Progenitor cell of endocrine pancreas (in vitro differentiated cells): Measurements from ENCODE around the gene CYP4F12. TPM values are rescaled to one million over a fixed set of nuclear protein-coding genes. Genes with fewer than 3 reads are reported as not detected.

ENCODE experiments used
- DNase-seq: peaks from one replicate; pipeline ENCODE4 v3.0.0; 2021; ENCODE audit warnings: low spot score; ENCODE audit not compliant: unreplicated experiment
- H3K27ac Mint-ChIP-seq: 2 replicates; pipeline ENCODE4 v1.8.0; 2021; ENCODE audit warnings: mild to moderate bottlenecking, moderate library complexity, mixed read lengths
- H3K27me3 Mint-ChIP-seq: 2 replicates; pipeline ENCODE4 v1.8.0; 2021; ENCODE audit warnings: mixed read lengths
- H3K36me3 Mint-ChIP-seq: 2 replicates; pipeline ENCODE4 v1.8.0; 2022; ENCODE audit warnings: mixed read lengths; ENCODE audit not compliant: insufficient read depth
- H3K4me1 Mint-ChIP-seq: 2 replicates; pipeline ENCODE4 v1.8.0; 2021; ENCODE audit warnings: low read depth, mixed read lengths
- H3K4me3 Mint-ChIP-seq: 2 replicates; pipeline ENCODE4 v1.8.0; 2021; ENCODE audit warnings: low read depth, mild to moderate bottlenecking, moderate library complexity, mixed read lengths
- H3K9me3 Mint-ChIP-seq: 2 replicates; pipeline ENCODE4 v1.8.0; 2021; ENCODE audit warnings: low read depth, mixed read lengths
- total RNA-seq: library from RNA; stranded (reverse); gene quantifications from 2 replicates; pipeline ENCODE4 v1.2.1, GENCODE V29; 2021
- TF ChIP-seq, protein P1 (sequence below): fragments of 200-600 bp; sonication (generic); IDR thresholded peaks from one replicate; pipeline ENCODE4 v1.5.0; 2021; ENCODE audit warnings: antibody characterized with exemption, mild to moderate bottlenecking; ENCODE audit not compliant: unreplicated experiment

CYP4F12 gene
- total RNA-seq, 1 donor from 2014 or later: not detected

DNA sequence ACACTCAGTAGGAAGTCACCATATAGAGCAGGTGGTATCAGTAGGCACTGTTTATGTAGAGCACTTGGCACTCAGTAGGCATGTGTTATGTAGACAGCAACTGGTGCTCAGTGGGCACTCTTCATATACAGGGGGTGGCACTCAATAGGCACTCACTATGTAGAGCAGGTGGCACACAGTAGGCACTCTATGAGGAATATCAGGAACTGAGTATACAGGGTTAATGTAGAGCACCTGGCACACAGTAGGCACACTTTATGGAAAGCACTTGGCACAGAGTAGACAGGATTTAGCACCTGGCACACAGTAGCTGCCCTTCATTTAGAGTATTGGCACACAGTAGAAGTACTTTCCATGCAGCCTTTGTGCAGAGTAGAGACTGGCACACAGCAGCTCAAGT, 33.3 kb upstream of the CYP4F12 start:
- Mint-ChIP-seq H3K9me3 (peaks cover 54% of the 10 kb centered on the region), H3K36me3 (peaks cover 6% of the 10 kb centered on the region), H3K27me3 (no peaks in the 10 kb centered on the region), H3K27ac (no peak overlapping the region), H3K4me1 (no peaks in the 10 kb centered on the region), H3K4me3 (no peak overlapping the region)
- TF ChIP-seq, protein P1, sequence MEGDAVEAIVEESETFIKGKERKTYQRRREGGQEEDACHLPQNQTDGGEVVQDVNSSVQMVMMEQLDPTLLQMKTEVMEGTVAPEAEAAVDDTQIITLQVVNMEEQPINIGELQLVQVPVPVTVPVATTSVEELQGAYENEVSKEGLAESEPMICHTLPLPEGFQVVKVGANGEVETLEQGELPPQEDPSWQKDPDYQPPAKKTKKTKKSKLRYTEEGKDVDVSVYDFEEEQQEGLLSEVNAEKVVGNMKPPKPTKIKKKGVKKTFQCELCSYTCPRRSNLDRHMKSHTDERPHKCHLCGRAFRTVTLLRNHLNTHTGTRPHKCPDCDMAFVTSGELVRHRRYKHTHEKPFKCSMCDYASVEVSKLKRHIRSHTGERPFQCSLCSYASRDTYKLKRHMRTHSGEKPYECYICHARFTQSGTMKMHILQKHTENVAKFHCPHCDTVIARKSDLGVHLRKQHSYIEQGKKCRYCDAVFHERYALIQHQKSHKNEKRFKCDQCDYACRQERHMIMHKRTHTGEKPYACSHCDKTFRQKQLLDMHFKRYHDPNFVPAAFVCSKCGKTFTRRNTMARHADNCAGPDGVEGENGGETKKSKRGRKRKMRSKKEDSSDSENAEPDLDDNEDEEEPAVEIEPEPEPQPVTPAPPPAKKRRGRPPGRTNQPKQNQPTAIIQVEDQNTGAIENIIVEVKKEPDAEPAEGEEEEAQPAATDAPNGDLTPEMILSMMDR: no peak
- DNase-seq: no peak

- Mint-ChIP-seq H3K9me3 (peaks cover 54% of the 10 kb centered on the region), H3K27ac (no peak within 1 kb of the TSS), H3K4me3 (no peak within 1 kb of the TSS), H3K36me3 (peaks cover 6% of the 10 kb centered on the region), H3K27me3 (no peaks in the 10 kb centered on the region), H3K4me1 (no peaks in the 10 kb centered on the region)
- TF ChIP-seq, protein P1: no peak
- DNase-seq: no peak
Measured at GRCh38 chr19:15640294-15640903, 32.5 kb upstream of the CYP4F12 start, which contains the start of gene CYP4F3. CYP4F3 (plus strand) TSS chr19:15640897; CDS start chr19:15641416, 519 bp downstream.

DNA sequence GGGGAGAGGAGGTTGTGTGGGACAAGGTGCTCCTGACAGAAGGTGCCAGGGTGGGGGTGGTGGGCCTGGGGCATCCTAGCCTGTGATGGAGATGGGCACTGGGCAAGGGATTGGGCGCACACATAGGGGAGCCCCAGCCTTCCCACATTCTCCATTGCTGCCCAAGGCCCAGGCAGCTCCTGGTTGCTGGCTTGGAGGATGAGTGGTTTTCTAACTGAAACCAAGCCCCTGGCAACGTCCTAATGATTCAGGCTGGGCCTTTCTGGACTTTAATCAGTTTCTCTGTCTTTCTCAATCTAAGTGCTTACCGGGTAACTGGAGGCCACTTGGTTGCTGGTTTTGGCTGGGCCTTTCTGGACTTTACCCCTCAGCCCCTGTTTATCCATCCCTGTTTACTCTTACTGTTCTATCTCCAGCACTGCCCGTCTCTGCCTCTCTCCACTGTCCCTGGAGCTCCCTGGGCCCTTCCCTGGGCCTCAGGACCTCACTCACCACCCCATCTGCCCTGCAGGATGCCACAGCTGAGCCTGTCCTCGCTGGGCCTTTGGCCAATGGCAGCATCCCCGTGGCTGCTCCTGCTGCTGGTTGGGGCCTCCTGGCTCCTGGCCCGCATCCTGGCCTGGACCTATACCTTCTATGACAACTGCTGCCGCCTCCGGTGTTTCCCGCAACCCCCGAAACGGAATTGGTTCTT, 31.8 kb upstream of the CYP4F12 start:
- Mint-ChIP-seq H3K27ac (no peak overlapping the region), H3K9me3 (peaks cover 55% of the 10 kb centered on the region), H3K4me1 (no peaks in the 10 kb centered on the region), H3K27me3 (no peaks in the 10 kb centered on the region), H3K36me3 (peaks cover 6% of the 10 kb centered on the region), H3K4me3 (no peak overlapping the region)
- DNase-seq: no peak
- TF ChIP-seq, protein P1: no peak

- Mint-ChIP-seq H3K9me3 (peaks cover 63% of the 10 kb centered on the region), H3K27ac (no peak overlapping the region), H3K27me3 (no peaks in the 10 kb centered on the region), H3K4me3 (no peak overlapping the region), H3K36me3 (peaks cover 6% of the 10 kb centered on the region), H3K4me1 (no peaks in the 10 kb centered on the region)
- DNase-seq: no peak
- TF ChIP-seq, protein P1: no peak
Measured at GRCh38 chr19:15641901-15642491, 30.9 kb upstream of the CYP4F12 start.

- no peaks in the 10 kb centered on the region for H3K27me3 Mint-ChIP-seq
- H3K36me3 Mint-ChIP-seq: peaks cover 6% of the 10 kb centered on the region
- no peak overlapping the region for H3K27ac Mint-ChIP-seq
- peaks cover 65% of the 10 kb centered on the region for H3K9me3 Mint-ChIP-seq
- no peak for DNase-seq
- no peaks in the 10 kb centered on the region for H3K4me1 Mint-ChIP-seq
- no peak overlapping the region for H3K4me3 Mint-ChIP-seq
- TF ChIP-seq, protein P1: no peak
Measured at GRCh38 chr19:15642807-15643206, 30.1 kb upstream of the CYP4F12 start.
